Measurements from ENCODE around the gene MAP3K21. TPM values are rescaled to one million over a fixed set of nuclear protein-coding genes. Genes with fewer than 3 reads are reported as not detected.
A peak's percentile ranks its signal among the peaks of the same experiment; 100 is the strongest.

The MAP3K21 gene
- total and polyA plus RNA-seq, 2 of the 4 experiments (the other 2 are of a cell fraction), result 0.15 to 0.18 TPM

GRCh38 chr1:233372218-233373120, 44.9 kb downstream of the MAP3K21 start (continued):
- no peak for TF ChIP-seq ELK1 (IDR thresholded peaks at IDR 0.05; ENCODE audit: borderline replicate concordance, low read depth, low read length)

- no peak overlapping the region for H4K91ac ChIP-seq (ENCODE audit: insufficient read depth, low read depth, low read length)
- no peak overlapping the region for H3K14ac ChIP-seq (replicated peaks; ENCODE audit: low read depth, low read length)
- no peak overlapping the region for H2BK15ac ChIP-seq (ENCODE audit: low read depth, low read length)
- H3K36me3 ChIP-seq (ENCODE audit: control insufficient read depth, insufficient read depth, low read length), result no peaks in the 10 kb centered on the region
- H3K4ac ChIP-seq (ENCODE audit: low read depth, low read length), result no peak overlapping the region
- no peak overlapping the region for H3K27ac ChIP-seq (ENCODE audit: insufficient read depth, low read length)
- no peaks in the 10 kb centered on the region for H3K79me1 ChIP-seq (ENCODE audit: low read depth in 1 of 2, low read length in 2 of 2)
- peak overlapping the region; percentile 10 for H2AFZ ChIP-seq (replicated peaks; ENCODE audit: low read length, poor library complexity)
- dilution Hi-C loops (cut with HindIII; ENCODE audit: low sequenced_read_pairs, unreplicated experiment) (no loop called here), in situ Hi-C loops (cut with MboI; ENCODE audit: low sequenced_read_pairs) (no loop called here), intact Hi-C loops (cut with micrococcal nuclease) (no loop called here)
- H3K4me2 ChIP-seq (ENCODE audit: low read depth, low read length), result no peak overlapping the region
- no peaks in the 10 kb centered on the region for H3K9me3 ChIP-seq (ENCODE audit: control insufficient read depth, insufficient read depth, low read length)
- H3K4me3 ChIP-seq (ENCODE audit: insufficient read depth, low read depth, low read length), result no peak overlapping the region
- H2BK20ac ChIP-seq (ENCODE audit: low read depth, low read length), result no peak overlapping the region
- no peak overlapping the region for H4K5ac ChIP-seq (ENCODE audit: low read depth, low read length)
- no peak overlapping the region for H4K8ac ChIP-seq (ENCODE audit: low read depth in 2 of 2, low read length in 2 of 2)
- no peaks in the 10 kb centered on the region for H3K9me1 ChIP-seq (ENCODE audit: insufficient read depth, low read length)
- no peaks in the 10 kb centered on the region for H3K27me3 ChIP-seq (ENCODE audit: control insufficient read depth, insufficient read depth, low read length)
- H4K20me1 ChIP-seq (ENCODE audit: insufficient read depth, low read length), result no peaks in the 10 kb centered on the region
- H2BK5ac ChIP-seq (ENCODE audit: low read depth, low read length, poor library complexity, severe bottlenecking), result no peak overlapping the region
- WGBS, 2 experiments (ENCODE audit: extremely low coverage in 2 of 2, insufficient read length in 1 of 2), result no CpG with 5 or more reads among the region's 6 CpGs
- H3K9ac ChIP-seq (ENCODE audit: low read depth, low read length), result no peak overlapping the region
- no TSS peak for BruUV-seq (replicated peaks)
- H3K23ac ChIP-seq (ENCODE audit: low read depth, low read length), result no peak overlapping the region
- H2AK9ac ChIP-seq (replicated peaks; ENCODE audit: low read depth, low read length, poor library complexity), result no peak overlapping the region
- H3K56ac ChIP-seq (ENCODE audit: extremely low read depth, insufficient read depth, low read length), result no peak overlapping the region
- ATAC-seq (ENCODE audit: low read depth), result no peak
- H2AK5ac ChIP-seq (ENCODE audit: low read depth, low read length), result no peak overlapping the region
- H3K4me1 ChIP-seq (ENCODE audit: control insufficient read depth, insufficient read depth, low read length), result no peaks in the 10 kb centered on the region
- POLR2A ChIA-PET (ENCODE audit: unreplicated experiment), result no interaction called here
- H3K18ac ChIP-seq (ENCODE audit: low read depth, low read length), result no peak overlapping the region
- TF ChIP-seq BHLHE40 (IDR thresholded peaks at IDR 0.05; ENCODE audit: low read depth, low read length) (no peak), MXI1 (IDR thresholded peaks at IDR 0.05; ENCODE audit: borderline replicate concordance, low read depth, low read length) (no peak)
- CTCF ChIA-PET, result interaction anchor here (1.1 kb wide), 1 partner anchor 11 kb away, joined by 4 read pairs; no protein-coding TSS in a partner anchor
- DNase-seq, result no peak
- H2BK120ac ChIP-seq (ENCODE audit: low read depth, low read length), result no peak overlapping the region
Measured at GRCh38 chr1:233373226-233373625, 45.7 kb downstream of the MAP3K21 start.
